HG02970 (cell line): ENCODE measurements around the gene LY6G6F.

Experiments
- ATAC-seq: cut with Tn5 transposase; IDR thresholded peaks from one replicate; pipeline ENCODE4 v1.9.1; 2021; ENCODE audit warnings: mild to moderate bottlenecking, moderate library complexity, moderate number of reproducible peaks; ENCODE audit not compliant: unreplicated experiment, low FRiP score

LY6G6F gene

DNA sequence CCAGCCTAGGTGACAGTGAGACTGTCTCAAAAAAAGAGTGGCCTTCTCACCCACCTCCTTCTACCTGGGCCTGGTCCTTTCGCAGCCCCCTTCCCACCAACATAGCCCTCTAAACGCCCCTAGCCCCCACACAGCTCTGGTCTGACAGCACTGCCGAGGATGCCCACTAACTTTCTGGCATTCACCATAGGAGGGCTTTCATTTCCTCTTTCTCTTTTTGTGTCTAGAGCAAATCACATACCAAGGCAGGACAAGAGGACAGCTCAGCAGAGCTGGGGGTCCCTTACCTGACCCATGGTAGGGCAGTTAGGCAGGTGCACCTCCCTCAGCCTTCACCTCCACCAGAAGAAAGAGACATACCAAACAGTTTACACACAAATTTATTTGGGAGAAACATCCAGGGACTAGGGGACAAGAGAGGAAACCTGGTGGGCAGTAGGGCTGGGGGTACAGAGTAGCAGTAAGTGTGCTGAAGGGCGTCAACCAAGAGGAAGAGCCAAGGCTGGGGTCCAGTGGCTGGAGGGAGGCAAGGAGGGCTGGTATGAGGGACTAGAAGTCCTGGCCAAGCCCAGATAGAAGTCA, 30.3 kb upstream of the LY6G6F start:
- no peak for ATAC-seq

DNA sequence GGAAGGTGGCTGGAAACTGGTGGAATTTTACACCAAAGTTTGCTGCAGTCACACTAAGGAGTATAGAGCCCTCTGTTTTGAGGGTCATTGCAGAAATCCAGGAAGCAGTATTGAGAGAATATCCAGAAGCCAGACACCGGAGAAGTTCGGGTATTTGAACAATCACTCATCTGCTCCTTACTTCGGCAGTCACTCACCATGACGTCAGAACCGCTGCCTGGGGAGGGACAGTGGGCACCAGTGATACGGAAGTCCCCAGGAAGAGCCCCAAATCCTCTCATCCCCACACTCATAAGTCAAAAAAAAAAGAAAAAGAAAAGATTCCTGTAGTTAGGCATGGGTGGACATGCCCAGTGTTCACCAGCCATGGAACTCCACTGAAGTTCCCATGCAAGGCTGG, 29.8 kb upstream of the LY6G6F start:
- no peak for ATAC-seq

DNA sequence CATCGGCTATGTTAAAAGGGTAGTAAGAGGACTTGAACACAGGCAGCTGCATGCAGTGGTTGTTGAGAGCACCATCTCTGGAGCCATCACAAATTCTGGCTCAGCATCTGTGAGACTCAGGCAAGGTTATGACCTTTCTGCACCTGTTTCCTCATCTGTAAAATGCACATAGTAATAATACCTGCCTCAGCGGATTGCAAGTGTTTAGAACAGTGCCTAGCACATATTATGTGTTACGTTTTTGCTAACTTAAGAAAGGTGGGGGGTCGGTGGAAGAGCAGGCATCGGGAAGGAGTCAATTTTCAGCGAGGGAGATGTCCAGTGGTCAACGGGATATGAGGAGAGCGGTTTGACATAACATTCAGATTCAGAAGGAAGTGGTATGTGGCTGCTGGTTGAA, 28.7 kb upstream of the LY6G6F start:
- no peak for ATAC-seq

DNA sequence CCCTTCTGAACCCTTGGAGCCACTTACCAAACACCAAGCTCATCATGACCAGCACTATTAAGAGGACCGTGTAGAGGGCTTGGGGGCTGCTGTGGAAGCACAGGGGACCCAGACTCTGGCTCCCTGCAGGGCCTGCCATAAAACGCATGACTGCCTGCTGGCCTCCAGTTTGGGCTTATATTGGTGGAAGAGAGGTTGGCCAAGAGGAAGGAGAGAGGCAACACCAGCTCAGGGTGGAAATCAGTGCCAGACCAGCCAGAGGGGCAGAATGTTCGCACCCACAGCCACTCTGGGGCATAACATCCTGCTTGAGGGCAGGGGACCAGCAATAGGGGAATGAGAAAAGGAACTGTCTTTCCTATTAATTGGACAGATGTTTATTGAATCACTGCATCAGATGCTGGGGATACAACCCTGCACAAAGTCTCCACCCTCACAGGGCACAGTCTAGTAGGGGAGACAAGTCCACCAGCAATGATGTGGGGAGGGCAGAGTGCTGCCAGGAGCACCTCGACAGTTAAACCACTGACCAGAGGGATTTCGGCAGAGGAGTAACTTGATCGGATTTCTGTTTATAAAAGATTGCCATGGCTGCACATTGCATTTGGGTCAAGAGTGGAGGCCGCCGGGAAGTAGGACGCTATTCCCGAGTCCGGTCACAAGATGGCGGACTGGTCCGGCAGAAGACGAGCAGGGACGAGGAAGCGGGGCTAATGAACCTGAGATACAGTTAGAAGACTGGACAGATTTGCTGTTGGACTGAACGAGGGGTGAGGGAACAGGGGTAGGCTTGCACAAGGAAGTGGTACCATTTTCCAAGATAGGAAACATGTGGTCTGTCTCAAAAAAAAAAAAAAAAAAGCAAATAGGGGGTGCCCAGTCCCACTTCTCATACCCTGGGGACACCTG, 26.2 kb upstream of the LY6G6F start, which contains the start of gene LY6G5C:
Gene LY6G5C, minus strand, starts transcription at position 842 of the 909 bp plus-strand sequence. Its CDS starts 694 bp downstream, at position 148.
- ATAC-seq, result no peak

DNA sequence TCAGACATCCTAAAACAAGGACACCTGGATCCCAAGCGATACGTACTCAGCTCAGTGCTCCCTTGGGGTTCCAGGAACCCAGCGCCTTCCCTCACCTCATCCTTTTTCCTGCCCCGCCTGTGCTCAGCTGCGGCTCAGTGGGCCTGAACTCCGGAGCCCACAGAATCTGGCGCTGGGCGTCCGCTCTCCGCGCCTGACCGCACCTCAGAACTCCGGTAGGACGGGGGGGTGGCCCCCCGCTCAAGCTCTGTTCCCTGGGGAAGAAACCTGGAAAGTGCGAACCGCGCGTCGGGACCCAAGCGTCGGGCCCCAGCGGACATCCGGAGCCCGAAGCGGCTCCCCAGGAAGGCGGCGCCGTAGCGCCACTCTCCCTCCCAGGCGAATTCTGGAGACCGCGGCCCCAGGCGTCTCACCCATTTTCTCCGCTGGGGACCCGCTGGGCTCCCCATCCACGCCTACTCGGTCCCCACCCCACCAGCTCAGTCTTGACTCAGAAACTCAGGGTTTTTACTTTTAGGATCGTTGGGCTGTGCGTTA, 25.5 kb upstream of the LY6G6F start:
- no peak for ATAC-seq

DNA sequence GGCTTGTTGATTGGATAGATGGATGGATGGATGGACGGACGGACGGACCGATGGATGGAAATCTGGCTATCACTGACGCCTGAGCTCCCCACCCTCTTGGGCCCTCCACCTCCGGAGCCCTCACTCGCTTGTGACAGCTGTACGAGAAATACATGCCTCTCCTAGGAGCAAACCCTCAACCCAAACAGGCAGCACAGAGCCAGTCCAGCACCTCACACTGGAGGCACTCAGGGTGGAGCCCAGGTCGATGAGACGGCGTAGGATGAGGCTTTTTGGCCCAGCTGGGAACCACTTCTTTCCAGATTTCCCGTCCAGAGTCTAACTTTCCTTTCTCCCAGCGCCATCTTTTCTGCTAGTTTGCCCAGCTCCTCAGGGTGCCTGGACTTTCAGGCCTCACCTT, 23.1 kb upstream of the LY6G6F start:
- no peak for ATAC-seq

DNA sequence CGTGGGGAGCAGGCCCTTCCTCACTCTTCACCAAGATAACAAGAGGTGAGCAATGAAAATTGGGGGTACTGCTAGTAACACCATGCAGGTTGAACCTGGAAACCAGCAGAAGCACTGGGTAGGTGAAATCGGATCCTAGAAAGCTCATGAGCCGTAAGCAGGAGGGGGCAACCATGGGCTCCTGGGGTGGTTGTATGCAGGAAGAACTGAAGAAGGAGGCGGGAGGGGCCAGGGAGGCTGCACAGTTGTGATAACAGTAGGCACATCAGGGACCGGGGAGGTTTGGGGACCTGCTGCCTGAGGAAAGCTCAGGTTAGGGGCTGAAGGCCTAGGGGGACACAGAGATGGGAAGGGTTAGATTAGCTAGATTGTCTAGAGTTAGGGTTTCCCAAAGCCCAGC, 20.2 kb upstream of the LY6G6F start:
- no peak for ATAC-seq

DNA sequence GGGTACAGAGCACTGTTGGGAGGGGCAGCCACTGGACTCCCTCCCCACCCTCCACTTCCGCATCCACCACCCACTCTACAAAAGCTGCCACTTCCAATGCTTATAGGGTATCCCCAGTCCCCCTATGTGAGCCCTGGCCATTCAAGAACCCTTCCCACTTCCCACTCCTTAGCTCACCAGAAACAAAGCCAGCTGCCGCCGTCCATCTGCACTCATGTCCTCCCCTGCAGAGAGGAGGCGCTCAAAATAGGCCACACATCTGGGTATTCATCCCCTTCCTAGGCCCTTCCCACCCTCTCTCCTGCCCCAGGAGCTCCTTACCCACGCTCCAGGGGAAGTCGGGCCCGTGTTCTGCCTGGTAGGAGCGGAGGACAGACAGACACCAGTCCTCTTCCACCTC, 19.3 kb upstream of the LY6G6F start:
- no peak for ATAC-seq

DNA sequence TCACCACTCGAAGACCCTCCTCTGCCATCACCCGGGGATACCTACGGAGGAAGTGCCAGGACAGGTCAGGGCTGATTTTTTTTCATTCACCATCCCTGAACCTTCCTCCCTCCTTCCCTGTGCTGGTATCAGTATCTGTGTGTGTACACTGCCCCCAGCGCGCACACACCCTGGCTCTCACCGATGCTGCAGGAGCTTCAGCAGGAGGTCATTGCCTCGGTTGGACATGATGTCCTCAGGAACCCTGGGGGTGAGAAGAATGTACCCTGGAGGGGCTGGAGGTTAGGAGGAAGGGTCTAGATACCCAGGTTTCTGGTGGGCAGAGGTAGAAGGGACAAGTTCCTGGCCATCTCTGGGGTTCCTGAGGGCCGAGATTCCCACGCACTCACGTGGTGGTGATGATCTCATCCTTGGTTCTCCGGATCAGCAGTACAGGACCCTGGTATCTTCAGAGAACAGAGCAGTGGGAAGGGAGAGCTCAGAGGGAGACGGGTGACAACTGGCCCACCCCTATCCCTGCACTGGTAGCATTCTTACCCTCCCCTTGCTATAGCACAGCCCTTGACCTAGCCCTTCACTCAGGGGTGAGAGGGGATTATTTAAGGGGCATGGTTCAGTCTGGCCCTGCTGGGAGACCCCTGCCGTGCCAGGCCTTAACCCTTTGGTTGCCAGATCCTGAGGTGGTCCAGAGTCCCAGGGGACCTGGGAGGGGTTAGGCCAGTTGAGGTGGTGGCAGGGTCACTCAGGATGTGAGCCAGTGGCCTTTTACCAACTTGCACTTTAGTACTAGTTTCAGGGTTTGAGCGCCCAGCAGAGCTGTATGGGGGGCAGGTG, 18.6 kb upstream of the LY6G6F start:
- ATAC-seq, result no peak

DNA sequence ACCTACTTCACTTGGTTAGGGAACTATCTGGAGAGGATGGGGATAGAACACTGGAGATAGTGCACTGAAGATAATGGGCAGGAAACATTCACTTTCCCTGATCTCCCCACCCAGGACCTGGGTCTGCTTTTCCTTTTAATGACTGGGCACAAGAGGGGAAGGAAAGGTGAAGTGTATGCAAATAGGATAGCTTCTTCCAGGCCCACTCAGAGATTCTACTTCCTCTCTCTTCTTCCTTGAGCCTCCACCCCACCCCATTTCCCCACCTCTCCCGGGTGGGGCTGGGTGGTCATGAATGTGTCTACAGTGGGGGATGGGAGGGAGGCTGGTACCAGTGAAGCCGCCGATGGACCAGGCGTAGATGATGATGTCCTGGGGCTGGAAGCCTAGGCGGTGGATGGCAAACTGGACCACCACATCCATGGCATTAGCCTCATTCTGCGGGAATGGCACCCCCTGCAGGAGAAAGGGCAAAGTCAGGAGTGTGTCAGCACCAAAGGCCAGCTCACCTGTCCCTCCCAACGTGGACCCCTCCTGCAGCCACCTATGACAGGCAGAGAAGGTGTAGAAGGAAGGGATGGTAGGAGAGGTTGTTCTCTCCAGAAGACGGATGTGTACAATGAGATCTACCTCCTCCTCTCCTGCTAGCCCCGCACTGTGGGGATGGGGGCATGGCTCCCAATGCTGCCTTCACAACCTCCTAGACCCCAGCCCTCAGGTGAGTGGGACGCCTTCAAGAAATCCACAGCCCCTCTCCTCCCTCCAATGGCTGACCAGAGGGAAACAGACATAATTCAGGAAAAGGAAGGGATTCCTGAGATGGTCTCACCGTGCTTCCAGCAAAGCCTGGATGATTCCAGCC, 17.2 kb upstream of the LY6G6F start:
- ATAC-seq, result no peak

DNA sequence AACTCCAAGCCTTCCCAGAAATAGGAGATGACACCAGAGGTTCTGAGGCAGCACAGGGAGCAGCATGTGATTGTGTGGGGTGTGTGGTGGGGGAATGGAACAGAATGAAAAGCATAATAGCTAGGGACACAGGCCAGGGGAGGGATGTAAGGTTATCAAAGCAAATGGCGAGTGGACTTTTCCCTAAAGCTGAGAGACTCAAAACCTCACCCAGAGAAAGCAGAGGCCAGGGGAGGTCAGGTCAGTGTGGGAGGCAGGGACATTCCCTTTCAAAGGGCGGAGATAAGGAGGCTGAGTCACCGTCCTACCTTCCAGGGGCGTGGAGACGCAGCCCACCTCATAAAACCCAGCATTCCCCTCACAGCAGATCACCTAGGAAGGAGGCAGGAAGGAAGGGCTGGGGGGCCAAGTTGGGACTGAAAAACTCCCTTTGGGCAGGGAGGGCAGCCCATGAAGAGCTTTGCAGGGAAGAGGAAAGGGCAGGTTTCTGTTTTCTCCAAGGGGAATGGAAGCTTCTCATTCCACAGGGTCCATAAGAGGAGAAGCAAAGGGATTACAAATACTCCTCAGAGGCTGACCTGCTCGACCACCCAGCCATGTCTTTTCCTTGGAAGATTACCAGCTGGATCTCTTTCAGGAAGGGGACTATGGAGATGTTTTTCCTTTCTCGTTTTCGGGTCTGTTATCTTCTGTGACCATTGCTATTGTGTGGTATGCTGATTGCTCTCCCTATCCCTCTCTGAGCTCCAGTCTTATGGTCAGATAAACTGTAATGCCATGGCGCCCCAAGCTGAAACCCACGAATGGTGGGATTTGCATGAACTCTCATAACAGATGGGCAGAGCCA, 16.2 kb upstream of the LY6G6F start:
- ATAC-seq, result no peak

DNA sequence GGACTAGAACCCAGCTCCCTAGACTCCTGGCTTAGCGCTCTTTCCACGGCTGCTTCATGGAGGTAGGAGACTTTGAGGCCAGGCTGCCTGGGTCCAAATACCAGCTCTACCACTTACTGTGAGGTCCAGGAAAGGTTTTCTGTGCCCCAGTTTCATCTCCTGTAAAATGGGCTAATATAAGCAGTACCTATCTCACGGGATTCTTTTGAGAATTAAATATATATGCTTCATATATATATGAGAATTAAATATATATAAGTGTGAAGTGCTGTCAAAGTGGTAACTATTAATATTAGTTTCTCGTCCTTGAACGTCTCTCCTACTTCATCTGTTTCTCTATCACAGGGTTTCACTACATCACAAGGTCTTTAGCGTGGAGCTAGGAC, 15.6 kb upstream of the LY6G6F start:
- no peak for ATAC-seq

DNA sequence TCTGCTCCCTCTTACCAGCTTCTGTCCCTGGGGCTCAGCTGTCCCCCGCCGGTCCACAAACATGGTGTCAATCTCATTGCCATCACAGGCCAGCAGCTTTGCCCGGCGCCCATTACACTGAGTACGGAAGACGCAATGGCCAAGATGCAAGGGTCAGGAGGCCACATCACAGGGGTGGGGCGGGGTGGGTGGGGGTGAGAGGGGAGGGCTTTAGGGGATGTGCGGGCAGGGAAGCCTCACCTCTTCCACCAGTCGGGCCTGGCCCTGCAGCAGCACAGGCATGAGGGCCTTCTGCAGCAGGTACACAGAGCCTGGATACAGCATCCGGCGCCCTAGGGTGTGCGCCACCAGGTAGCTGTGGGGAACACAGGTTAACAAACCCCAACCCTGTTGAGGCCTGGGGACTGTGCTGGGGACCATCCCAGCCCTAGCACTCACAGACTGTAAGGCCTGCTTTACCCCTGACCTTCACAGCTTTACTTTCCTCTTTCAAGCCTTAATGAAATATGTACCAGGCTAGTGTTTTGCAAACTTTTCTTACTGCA, 15.0 kb upstream of the LY6G6F start:
- no peak for ATAC-seq

DNA sequence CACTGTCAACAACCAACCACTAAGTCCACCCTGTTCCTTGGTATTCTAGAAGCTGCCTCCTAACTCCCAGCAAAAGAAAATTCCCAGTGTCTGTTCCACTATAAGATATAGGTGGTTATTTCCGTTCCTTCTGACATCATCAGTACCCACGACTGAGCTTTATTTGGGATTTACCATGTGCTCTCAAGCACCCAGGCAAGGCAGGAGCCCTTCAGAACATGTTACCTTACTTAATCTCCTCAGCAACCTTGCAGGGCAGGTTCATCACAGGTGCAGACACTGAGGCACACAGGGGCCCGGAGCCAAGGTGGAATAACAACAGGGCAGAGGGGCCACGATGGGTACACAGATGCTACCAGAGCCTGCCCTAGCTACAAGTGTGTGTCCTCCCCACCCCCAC, 14.3 kb upstream of the LY6G6F start:
- ATAC-seq, result no peak

DNA sequence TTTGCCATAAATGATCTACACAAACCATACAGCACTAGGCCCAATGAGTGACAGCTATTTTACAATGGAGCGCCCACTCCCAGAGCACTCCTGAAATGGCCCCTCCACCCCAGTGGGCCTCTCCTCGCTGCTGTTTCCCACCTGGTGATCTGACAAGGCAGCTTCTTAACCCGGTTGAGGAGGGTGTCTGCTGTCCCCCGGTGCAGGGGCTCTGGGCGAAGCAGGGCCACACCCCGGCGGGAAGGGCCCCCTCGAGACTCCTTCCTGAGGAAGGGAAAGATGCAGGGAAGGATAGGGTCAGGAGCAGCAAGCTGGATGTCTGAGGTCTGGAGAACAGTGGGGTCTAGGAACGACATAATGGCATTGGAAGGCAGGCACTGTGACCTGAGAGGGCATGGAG, 13.8 kb upstream of the LY6G6F start:
- ATAC-seq, result no peak

DNA sequence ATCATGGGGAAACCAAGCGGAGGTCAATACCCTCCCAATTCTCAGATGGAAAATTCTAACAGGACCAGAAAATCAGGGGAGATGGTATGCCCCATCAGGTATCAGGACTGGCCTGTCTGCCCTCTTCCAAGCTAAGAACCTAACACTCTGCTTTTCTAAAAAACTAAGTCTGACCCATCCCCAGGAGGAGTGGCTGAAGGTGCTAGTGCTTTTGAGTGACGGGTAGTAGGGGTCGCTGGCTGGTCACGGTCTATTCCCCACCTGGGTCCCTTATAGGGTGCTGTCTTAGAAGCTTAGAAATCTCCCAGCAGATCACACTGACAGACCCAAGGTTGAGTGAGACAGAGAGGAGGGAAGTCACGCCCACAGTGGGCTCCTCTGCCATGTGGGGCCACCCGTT, 13.1 kb upstream of the LY6G6F start:
- ATAC-seq, result no peak

DNA sequence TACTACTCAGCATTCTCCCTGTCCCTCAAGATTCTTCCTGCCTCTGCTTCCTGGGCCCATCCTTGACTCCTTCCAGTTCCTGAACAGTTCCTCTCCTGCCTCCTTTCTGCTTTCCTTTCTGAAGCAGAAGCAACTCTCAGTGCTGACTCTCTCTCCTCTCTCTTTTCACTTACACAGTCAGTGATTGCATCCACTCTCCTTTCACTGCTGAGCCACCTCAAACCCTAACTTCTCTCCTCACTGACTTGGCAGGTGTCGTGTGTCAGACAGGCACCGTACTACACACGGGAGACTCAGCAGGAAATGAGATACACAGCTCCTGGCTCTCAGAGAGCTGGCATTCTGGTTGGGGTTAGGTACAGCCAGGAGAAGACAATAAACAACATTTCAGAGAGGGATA, 9.1 kb upstream of the LY6G6F start:
- no peak for ATAC-seq

DNA sequence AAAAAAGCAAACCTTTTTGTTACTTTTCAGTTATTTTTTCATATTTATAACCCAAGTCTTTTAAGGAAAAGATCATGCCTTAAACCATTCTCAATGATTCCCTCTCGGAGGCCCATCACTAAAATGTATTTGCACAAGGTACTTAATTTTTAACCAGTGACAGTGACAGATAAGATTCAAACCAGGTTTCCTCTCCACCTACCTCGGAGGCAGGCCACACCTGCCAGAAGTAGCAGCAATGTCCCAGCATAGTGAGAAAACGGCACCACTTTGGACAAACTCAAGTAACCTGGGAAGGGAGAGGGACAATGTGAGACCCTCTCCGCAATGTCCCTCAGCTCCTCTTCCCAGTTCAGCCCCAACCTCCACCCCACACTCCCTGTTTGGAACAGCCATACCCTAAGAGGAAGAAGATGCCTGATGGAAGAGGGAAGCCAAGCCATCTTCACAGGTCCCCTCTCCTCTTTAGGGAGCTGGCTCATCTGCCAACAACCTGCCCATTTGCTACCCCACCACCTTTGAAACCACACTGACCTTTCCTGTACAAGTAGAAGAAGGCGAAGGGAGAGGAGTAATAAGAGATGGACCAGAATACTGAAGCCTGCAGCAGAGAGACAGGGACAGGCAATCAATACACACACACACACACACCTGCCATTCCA, 5.8 kb upstream of the LY6G6F start:
- ATAC-seq, result no peak
